ENCODE data around the gene SHISA7. TPM values are rescaled to one million over a fixed set of nuclear protein-coding genes. Genes with fewer than 3 reads are reported as not detected.

SHISA7 gene
- total RNA-seq, 2 experiments from 2014 or later: not detected

- Histone ChIP-seq H3K4me2 (ENCODE audit: low read length) (no peak overlapping the region), H4K20me1 (ENCODE audit: insufficient read depth, low read length) (no peaks in the 10 kb centered on the region), H3K4me3 (ENCODE audit: low read depth, low read length, poor library complexity, severe bottlenecking) (no peak overlapping the region), H3K27ac (ENCODE audit: low read depth, low read length, poor library complexity, severe bottlenecking) (no peak overlapping the region), H3K79me2 (ENCODE audit: insufficient read depth, low read depth, low read length) (peaks cover 13% of the 10 kb centered on the region; the same call in 1 of the 2 replicates), H2AFZ (ENCODE audit: low read length) (no peak overlapping the region), H3K9me2 (ENCODE audit: insufficient read depth, low read length) (no peaks in the 10 kb centered on the region), H3K4me1 (ENCODE audit: insufficient read depth, low read length, poor library complexity, severe bottlenecking) (peaks cover 21% of the 10 kb centered on the region), H3K9me3 (ENCODE audit: low read length) (no peaks in the 10 kb centered on the region), H3K36me3 (ENCODE audit: insufficient read depth, low read length) (no peaks in the 10 kb centered on the region)
- ChIA-PET POLR2A (interaction anchor here (1.0 kb wide), 1 partner anchor 150 kb away, joined by 3 read pairs; the partner anchor contains the start of gene ZNF784), CTCF (ENCODE audit: unreplicated experiment) (no interaction called here)
- no TSS peak for BruUV-seq (replicated peaks)
- no peak for DNase-seq (ENCODE audit: low spot score)
- intact Hi-C loops (cut with micrococcal nuclease; ENCODE audit: unreplicated experiment): no loop called here
- TF ChIP-seq CTCF (conservative IDR thresholded peaks at IDR 0.05; ENCODE audit: low read length) (no peak), EZH2phosphoT487 (IDR thresholded peaks at IDR 0.05; ENCODE audit: borderline replicate concordance, low read depth, low read length) (no peak)
These were observed 31.5 kb upstream of the SHISA7 start for GRCh38 chr19:55474269-55475265.

- intact Hi-C loops (cut with micrococcal nuclease; ENCODE audit: unreplicated experiment): no loop called here
- DNase-seq (ENCODE audit: low spot score): no peak
- no peak overlapping the region for H3K27ac ChIP-seq (ENCODE audit: low read depth, low read length, poor library complexity, severe bottlenecking)
- no peak overlapping the region for H3K4me3 ChIP-seq (ENCODE audit: low read depth, low read length, poor library complexity, severe bottlenecking)
- H3K4me1 ChIP-seq (ENCODE audit: insufficient read depth, low read length, poor library complexity, severe bottlenecking): peaks cover 15% of the 10 kb centered on the region
- H3K79me2 ChIP-seq (ENCODE audit: insufficient read depth, low read depth, low read length): peaks cover 8% of the 10 kb centered on the region; the same call in 1 of the 2 replicates
- ChIA-PET POLR2A (no interaction called here), CTCF (ENCODE audit: unreplicated experiment) (no interaction called here)
- no peaks in the 10 kb centered on the region for H3K36me3 ChIP-seq (ENCODE audit: insufficient read depth, low read length)
- no peak for TF ChIP-seq CTCF (conservative IDR thresholded peaks at IDR 0.05; ENCODE audit: low read length)
- H2AFZ ChIP-seq (ENCODE audit: low read length): no peak overlapping the region
- BruUV-seq (replicated peaks): no TSS peak
- H4K20me1 ChIP-seq (ENCODE audit: insufficient read depth, low read length): no peaks in the 10 kb centered on the region
- no peaks in the 10 kb centered on the region for H3K9me2 ChIP-seq (ENCODE audit: insufficient read depth, low read length)
- H3K4me2 ChIP-seq (ENCODE audit: low read length): no peak overlapping the region
- no peaks in the 10 kb centered on the region for H3K9me3 ChIP-seq (ENCODE audit: low read length)
These were observed 30.3 kb upstream of the SHISA7 start for GRCh38 chr19:55473225-55474012.
